BE2C (cell line): ENCODE measurements around the gene CNPY2.
"Not testable (repeated sequence)": the region's sequence is repeated elsewhere in the genome, so short reads cannot be mapped to it uniquely, and the experiment has no call there.

Source experiments
- DNase-seq: peaks from one replicate; pipeline ENCODE4 v3.0.0-alpha.2; 2020
- H3K27me3 ChIP-seq: fragments of 250-450 bp; sonication (Bioruptor Pico); 2 replicates; pipeline ENCODE4 v1.5.1; 2020; ENCODE audit warnings: mild to moderate bottlenecking
- H3K36me3 ChIP-seq: fragments of 250-450 bp; sonication (Bioruptor Pico); 2 replicates; pipeline ENCODE4 v1.5.1; 2020; ENCODE audit warnings: mild to moderate bottlenecking
- H3K4me1 ChIP-seq: fragments of 250-450 bp; sonication (Bioruptor Pico); 2 replicates; pipeline ENCODE4 v1.5.1; 2020
- H3K4me3 ChIP-seq: 2 replicates; pipeline ENCODE4 v1.5.1; 2011; ENCODE audit warnings: low read depth, low read length
- H3K9me3 ChIP-seq: fragments of 250-450 bp; sonication (Bioruptor Pico); 2 replicates; pipeline ENCODE4 v1.5.1; 2020
- TF ChIP-seq, protein P1 (sequence below): IDR thresholded peaks from 2 replicates; pipeline ENCODE4 v1.5.1; 2012; ENCODE audit warnings: mild to moderate bottlenecking, low read depth, low read length

CNPY2 gene

DNA sequence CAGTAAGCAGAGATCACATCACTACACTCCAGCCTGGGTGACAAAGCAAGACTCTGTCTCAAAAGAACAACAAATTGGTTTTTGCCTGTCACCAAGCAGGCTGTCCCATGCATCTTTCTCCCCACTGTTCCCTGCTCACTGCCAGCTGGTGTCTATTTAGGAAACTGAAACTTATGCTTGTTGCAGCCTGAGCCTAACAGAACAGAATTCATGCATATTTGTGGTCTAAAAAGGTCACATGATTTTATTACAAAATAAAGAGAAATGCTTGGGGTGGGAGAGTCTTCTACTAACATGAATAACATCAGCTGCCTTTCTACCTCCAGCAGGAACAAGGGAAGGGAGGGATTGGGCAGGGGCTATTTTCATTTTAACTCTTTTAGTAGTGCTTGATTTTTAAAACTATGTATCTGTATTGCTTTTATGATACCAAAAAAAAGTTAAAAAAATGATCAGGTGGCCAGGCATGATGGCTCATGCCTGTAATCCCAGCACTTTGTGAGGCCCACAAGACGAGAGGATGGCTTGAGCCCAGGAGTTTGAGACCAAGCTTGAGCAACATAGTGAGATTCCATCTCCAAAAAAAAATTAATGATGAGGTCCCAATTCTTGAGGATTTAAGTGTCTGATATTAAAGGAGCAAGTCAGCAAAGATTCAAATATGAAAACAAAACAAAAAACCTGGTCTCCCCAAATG lies 43.2 kb upstream of the CNPY2 start:
- Histone ChIP-seq H3K27me3 (no peaks in the 10 kb centered on the region), H3K9me3 (no peaks in the 10 kb centered on the region), H3K4me1 (no peaks in the 10 kb centered on the region), H3K4me3 (peak overlapping the region; percentile 86), H3K36me3 (no peaks in the 10 kb centered on the region)
- TF ChIP-seq, protein P1, sequence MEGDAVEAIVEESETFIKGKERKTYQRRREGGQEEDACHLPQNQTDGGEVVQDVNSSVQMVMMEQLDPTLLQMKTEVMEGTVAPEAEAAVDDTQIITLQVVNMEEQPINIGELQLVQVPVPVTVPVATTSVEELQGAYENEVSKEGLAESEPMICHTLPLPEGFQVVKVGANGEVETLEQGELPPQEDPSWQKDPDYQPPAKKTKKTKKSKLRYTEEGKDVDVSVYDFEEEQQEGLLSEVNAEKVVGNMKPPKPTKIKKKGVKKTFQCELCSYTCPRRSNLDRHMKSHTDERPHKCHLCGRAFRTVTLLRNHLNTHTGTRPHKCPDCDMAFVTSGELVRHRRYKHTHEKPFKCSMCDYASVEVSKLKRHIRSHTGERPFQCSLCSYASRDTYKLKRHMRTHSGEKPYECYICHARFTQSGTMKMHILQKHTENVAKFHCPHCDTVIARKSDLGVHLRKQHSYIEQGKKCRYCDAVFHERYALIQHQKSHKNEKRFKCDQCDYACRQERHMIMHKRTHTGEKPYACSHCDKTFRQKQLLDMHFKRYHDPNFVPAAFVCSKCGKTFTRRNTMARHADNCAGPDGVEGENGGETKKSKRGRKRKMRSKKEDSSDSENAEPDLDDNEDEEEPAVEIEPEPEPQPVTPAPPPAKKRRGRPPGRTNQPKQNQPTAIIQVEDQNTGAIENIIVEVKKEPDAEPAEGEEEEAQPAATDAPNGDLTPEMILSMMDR: no peak
- no peak for DNase-seq

DNA sequence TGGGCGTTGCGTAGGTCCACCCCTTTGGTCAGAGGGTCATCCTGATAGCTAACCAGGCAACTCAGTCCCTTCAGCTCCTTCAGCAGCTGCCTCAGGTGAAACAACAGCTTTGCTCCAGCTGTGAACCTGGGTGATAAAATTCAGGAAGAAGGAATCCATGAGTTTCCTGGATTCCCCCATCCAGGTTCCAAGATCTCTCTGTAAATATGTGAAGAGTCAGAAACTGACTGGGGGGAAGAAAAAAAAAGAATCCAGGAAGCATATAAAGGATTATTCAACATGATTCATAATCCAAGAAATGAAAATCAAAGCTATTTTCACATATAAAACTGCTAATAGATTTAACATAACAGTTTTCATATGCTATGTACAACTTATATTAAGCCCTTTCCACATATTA lies 35.5 kb upstream of the CNPY2 start:
- H3K27me3 ChIP-seq: no peaks in the 10 kb centered on the region
- H3K9me3 ChIP-seq: no peaks in the 10 kb centered on the region
- H3K4me3 ChIP-seq: no peak overlapping the region
- H3K36me3 ChIP-seq: no peaks in the 10 kb centered on the region
- H3K4me1 ChIP-seq: no peaks in the 10 kb centered on the region
- DNase-seq: no peak
- TF ChIP-seq, protein P1: no peak

- TF ChIP-seq, protein P1: no peak
- H3K4me3 ChIP-seq: no peak overlapping the region
- H3K9me3 ChIP-seq: no peaks in the 10 kb centered on the region
- H3K36me3 ChIP-seq: no peaks in the 10 kb centered on the region
- H3K27me3 ChIP-seq: no peaks in the 10 kb centered on the region
- no peaks in the 10 kb centered on the region for H3K4me1 ChIP-seq
- DNase-seq: no peak
Measured at GRCh38 chr12:56350662-56351061, 34.9 kb upstream of the CNPY2 start.

DNA sequence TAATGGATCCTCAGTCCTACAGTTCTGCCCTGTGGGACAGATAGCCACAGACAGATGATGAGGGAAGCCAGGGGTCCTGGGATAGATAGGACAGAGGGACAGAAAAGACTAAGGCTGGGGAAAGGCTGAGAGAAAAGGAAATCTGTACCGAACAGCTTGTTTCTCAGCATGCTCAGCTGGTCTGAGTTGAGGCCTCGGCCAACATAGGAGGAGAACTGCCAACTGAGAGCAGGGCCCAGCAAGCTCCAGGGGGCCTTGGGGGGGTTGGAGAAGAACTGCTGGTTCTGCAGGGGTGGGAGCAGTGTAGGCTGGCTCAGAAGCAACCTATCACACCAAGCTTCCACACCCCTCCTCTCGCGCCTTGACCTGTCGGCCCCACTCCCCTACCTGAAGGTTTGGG lies 33.0 kb upstream of the CNPY2 start:
- Histone ChIP-seq H3K4me1 (no peaks in the 10 kb centered on the region), H3K4me3 (no peak overlapping the region), H3K9me3 (no peaks in the 10 kb centered on the region), H3K27me3 (no peaks in the 10 kb centered on the region), H3K36me3 (no peaks in the 10 kb centered on the region)
- TF ChIP-seq, protein P1: no peak
- DNase-seq: no peak

- H3K27me3 ChIP-seq, H3K4me1 ChIP-seq, H3K36me3 ChIP-seq, H3K4me3 ChIP-seq, DNase-seq, H3K9me3 ChIP-seq: not testable (repeated sequence)
Measured at GRCh38 chr12:56347255-56347654, 31.5 kb upstream of the CNPY2 start.

DNA sequence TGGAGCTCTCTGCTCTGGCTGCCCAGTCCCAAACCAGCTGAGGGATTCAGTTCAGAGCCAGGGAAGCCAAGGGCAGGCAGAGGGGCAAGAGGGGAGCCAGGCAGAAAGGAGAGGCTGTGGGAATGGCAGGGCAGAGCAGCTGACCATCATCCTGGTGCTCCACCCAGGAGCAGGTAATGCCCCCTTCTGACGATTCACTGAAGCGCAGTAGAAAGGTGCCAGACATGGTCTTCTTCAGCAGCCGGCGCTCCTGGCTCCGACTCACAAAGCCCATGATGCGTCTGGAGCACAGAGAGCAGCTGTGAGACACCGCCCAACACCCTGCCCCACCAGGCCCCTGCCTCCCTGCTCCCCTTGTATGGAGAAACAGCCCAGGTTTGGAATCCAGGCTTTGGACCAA lies 30.9 kb upstream of the CNPY2 start:
- no peak overlapping the region for H3K4me3 ChIP-seq
- TF ChIP-seq, protein P1: peak; percentile 30
- no peaks in the 10 kb centered on the region for H3K27me3 ChIP-seq
- H3K9me3 ChIP-seq: no peaks in the 10 kb centered on the region
- peak; percentile 43 for DNase-seq
- H3K4me1 ChIP-seq: no peaks in the 10 kb centered on the region
- no peaks in the 10 kb centered on the region for H3K36me3 ChIP-seq

DNA sequence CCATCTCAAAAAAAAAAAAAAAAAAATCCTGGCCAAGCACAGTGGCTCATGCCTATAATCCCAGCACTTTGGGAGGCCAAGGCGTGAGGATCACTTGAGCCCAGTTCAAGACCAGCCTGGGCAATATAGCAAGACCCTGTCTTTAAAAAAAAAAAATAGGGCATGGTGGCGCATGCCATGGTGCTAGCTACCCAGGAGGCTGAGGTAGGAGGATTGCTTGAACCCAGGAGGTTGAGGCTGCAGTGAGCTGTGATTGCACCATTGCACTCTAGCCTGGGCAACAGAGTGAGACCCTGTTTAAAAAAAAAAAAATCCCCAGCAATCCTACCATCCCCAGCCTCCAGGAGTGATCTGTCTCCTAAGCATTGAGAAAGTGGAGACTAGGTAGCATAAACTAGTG lies 26.5 kb upstream of the CNPY2 start:
- H3K9me3 ChIP-seq, H3K27me3 ChIP-seq, DNase-seq, H3K4me1 ChIP-seq, H3K4me3 ChIP-seq, H3K36me3 ChIP-seq: not testable (repeated sequence)
